Activated CD8-positive, alpha-beta T cell treated with anti-CD3 and anti-CD28 coated beads for 36 hours (primary cell): Measurements from ENCODE around the gene SCYL1. TPM values are rescaled to one million over a fixed set of nuclear protein-coding genes. Genes with fewer than 3 reads are reported as not detected.

Experiments
- ATAC-seq: fragments of 200-7000 bp; cut with Tn5 transposase; one replicate; pipeline ENCODE4 v1.10.0; 2021; ENCODE audit warnings: mild to moderate bottlenecking, moderate library complexity
- CTCF ChIA-PET: fragments of 350-600 bp; sonication (Branson Sonifier 250); formaldehyde crosslinking; loops from one replicate; lab custom pipeline; 2021; ENCODE audit warnings: antibody characterized with exemption; lab: Charles Lee
- POLR2A ChIA-PET: fragments of 350-600 bp; sonication (Branson Sonifier 250); formaldehyde crosslinking; loops from one replicate; lab custom pipeline; 2021; ENCODE audit warnings: antibody characterized with exemption; lab: Charles Lee
- DNase-seq: peaks from one replicate; pipeline ENCODE4 v3.0.0-alpha.2; 2020
- H3K27ac Mint-ChIP-seq: one replicate; pipeline ENCODE4 v1.8.0; 2021; ENCODE audit warnings: mild to moderate bottlenecking, mixed read lengths
- H3K27me3 Mint-ChIP-seq: one replicate; pipeline ENCODE4 v1.8.0; 2021; ENCODE audit warnings: mixed read lengths
- H3K36me3 Mint-ChIP-seq: one replicate; pipeline ENCODE4 v1.8.0; 2021; ENCODE audit warnings: low read depth, mixed read lengths
- H3K4me1 Mint-ChIP-seq: one replicate; pipeline ENCODE4 v1.8.0; 2021; ENCODE audit warnings: low read depth, mixed read lengths
- H3K4me3 Mint-ChIP-seq: one replicate; pipeline ENCODE4 v1.8.0; 2021; ENCODE audit warnings: mild to moderate bottlenecking, moderate library complexity, mixed read lengths
- H3K9me3 Mint-ChIP-seq: one replicate; pipeline ENCODE4 v1.8.0; 2021; ENCODE audit warnings: mixed read lengths
- intact Hi-C: fragments of 100-400 bp; cut with micrococcal nuclease; formaldehyde crosslinking; loops from one replicate; pipeline ENCODE4 v1.10.0; 2022
- total RNA-seq, 2 experiments: library from RNA; stranded (reverse); gene quantifications; one replicate each; pipeline ENCODE4 v1.2.3, GENCODE V29; 2021
- TF ChIP-seq, protein P1 (sequence below): fragments of 200-600 bp; IDR thresholded peaks from one replicate; pipeline ENCODE4 v1.8.0; 2022; ENCODE audit warnings: antibody characterized with exemption, mild to moderate bottlenecking

Gene SCYL1
- total RNA-seq, 2 experiments from 2014 or later, result 71.5 to 76.8 TPM

DNA sequence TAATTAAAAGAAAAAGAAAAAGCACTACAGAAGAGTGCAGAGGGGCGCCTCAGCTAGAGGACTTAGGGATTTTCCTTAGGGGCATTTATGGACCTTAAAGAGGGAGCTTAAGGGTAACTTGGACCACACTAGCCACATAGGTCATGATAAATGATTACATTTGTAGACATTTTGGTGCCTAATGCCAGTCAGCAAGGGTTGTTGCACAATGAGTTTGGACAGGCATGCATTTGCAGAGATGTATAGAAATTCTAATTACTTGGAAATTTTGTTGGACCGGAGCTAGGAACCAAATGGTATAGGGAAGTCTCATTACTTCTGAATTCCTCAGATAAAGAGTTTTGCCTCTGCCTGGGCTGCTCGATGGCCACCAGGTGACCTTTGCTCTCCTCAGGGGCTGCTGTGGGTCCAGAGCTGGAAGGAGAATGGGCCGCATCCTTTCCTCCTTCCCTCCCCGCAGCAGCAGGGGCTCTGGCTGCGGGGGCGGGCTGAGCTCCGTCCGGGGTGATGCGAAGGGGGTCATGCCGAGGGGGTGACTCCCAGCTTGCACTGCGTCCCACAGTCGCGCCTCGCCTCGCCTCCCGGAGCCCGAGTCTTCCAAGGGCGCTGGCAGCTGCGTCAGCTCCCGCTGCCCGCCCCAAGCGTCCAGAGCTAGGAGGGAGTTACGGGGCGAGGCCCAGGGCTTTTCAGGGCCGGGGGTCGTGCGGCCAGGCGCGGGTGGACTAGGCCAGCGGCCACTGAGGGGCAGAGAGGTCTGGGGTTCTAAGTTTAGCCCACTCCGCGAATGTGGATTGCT lies 46.3 kb upstream of the SCYL1 start:
- H3K9me3 Mint-ChIP-seq, result no peaks in the 10 kb centered on the region
- peak overlapping the region; percentile 61 for H3K27ac Mint-ChIP-seq
- TF ChIP-seq, protein P1, sequence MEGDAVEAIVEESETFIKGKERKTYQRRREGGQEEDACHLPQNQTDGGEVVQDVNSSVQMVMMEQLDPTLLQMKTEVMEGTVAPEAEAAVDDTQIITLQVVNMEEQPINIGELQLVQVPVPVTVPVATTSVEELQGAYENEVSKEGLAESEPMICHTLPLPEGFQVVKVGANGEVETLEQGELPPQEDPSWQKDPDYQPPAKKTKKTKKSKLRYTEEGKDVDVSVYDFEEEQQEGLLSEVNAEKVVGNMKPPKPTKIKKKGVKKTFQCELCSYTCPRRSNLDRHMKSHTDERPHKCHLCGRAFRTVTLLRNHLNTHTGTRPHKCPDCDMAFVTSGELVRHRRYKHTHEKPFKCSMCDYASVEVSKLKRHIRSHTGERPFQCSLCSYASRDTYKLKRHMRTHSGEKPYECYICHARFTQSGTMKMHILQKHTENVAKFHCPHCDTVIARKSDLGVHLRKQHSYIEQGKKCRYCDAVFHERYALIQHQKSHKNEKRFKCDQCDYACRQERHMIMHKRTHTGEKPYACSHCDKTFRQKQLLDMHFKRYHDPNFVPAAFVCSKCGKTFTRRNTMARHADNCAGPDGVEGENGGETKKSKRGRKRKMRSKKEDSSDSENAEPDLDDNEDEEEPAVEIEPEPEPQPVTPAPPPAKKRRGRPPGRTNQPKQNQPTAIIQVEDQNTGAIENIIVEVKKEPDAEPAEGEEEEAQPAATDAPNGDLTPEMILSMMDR, result no peak
- intact Hi-C loops, result no loop called here
- no peaks in the 10 kb centered on the region for H3K27me3 Mint-ChIP-seq
- DNase-seq (no peak), ATAC-seq (no peak)
- POLR2A ChIA-PET, result interaction anchor here (1.0 to 15.0 kb wide), 7 partner anchors 11 to 217 kb away, joined by 3 to 687 read pairs (median 7); partner anchors contain the start of genes MALAT1, NEAT1 and POLA2
- peak overlapping the region; percentile 26 for H3K4me3 Mint-ChIP-seq
- CTCF ChIA-PET, result interaction anchor here (0.9 to 5.7 kb wide), 10 partner anchors 7 to 97 kb away, joined by 3 to 34 read pairs (median 5); partner anchors contain the start of gene FAM89B
- peaks cover 13% of the 10 kb centered on the region for H3K36me3 Mint-ChIP-seq
- H3K4me1 Mint-ChIP-seq, result peaks cover 8% of the 10 kb centered on the region

DNA sequence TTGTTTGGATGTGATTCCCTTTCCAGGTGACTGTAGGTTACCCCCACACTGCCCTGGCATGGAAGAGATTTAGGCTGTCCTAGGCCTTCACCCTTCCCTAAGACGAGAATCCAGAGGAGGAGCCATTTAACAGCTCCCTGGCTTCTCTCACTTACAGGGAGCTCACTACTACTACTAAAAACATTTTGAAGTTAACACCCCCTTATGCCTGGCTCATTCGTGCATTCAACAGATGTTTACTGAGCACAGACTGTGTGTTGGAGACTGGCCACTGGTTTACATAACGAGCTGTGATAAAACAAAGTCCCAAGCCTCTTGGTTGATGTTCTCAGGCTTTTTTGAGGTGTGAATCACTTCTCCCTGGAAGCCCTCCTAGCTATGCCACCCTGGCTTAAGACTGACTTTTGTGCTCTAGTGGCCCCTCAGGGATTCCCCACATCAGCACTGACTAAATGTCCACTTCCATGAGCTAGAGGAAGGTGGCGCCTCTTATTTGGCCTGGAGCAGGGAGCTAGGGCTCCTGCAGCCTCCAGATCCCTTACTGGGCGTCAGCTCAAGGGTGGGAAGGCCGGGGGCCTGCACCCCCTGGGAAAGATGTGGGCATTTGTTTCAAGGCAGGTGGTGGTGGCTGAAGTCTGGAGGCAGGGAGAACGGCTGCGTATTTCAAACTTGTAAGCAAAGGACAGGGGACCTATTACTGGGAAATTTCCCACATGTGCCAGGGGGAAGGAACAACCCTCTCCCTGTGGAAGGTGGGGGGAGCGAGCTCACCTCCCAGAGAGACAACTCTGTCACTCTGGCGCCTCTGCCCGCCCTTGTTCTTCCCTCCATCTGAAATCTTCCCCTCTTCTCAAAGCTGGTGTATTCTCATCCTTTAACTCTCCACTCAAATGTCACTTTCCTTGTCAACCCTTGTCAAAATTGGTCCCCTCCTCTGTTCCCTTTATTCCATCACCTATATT lies 45.4 kb upstream of the SCYL1 start:
- H3K4me3 Mint-ChIP-seq, result no peak overlapping the region
- H3K4me1 Mint-ChIP-seq, result peaks cover 8% of the 10 kb centered on the region
- no peak overlapping the region for H3K27ac Mint-ChIP-seq
- intact Hi-C loops, result no loop called here
- CTCF ChIA-PET, result interaction anchor here (0.7 to 5.7 kb wide), 12 partner anchors 8 to 98 kb away, joined by 3 to 34 read pairs (median 4); partner anchors contain the start of gene FAM89B
- DNase-seq (no peak), ATAC-seq (no peak)
- H3K27me3 Mint-ChIP-seq, result no peaks in the 10 kb centered on the region
- H3K9me3 Mint-ChIP-seq, result no peaks in the 10 kb centered on the region
- TF ChIP-seq, protein P1, result no peak
- peaks cover 13% of the 10 kb centered on the region for H3K36me3 Mint-ChIP-seq
- POLR2A ChIA-PET, result interaction anchor here (0.7 to 15.0 kb wide), 8 partner anchors 8 to 81 kb away, joined by 3 to 687 read pairs (median 6); partner anchors contain the start of genes MALAT1 and NEAT1

DNA sequence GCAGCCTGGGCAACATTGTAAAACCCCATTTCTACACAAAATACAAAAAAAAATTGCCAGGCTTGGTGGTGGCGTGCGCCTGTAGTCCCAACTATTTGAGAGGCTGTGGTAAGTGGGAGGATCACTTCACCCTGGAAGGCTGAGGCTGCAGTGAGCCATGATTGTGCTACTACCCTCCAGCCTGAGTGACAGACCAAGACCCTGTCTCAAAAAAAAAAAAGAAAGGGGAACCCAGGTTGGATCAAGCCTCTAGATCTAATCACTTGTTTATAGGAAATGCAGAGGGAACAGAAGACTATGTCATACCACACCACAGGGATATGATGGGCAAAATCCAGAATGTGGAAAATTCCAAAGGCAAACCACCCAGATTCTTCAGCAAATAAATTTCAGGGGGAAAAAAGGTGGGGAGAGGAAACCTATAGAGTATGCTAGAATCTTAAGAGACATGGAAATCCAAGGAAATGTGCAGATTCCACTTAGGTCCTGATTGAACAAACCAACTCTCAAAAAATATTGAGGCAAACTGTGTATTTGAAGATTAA lies 42.5 kb upstream of the SCYL1 start:
- no peak for ATAC-seq
- Mint-ChIP-seq H3K27ac (no peak overlapping the region), H3K4me3 (no peak overlapping the region), H3K9me3 (no peaks in the 10 kb centered on the region), H3K27me3 (no peaks in the 10 kb centered on the region), H3K36me3 (no peaks in the 10 kb centered on the region), H3K4me1 (peaks cover 9% of the 10 kb centered on the region)
- POLR2A ChIA-PET, result interaction anchor here (2.9 to 15.0 kb wide), 4 partner anchors 11 to 60 kb away, joined by 8 to 687 read pairs (median 367); partner anchors contain the start of genes MALAT1 and NEAT1
- intact Hi-C loops, result no loop called here
- TF ChIP-seq, protein P1, result no peak
- no peak for DNase-seq
- CTCF ChIA-PET, result interaction anchor here (1.3 kb wide), 1 partner anchor 66 kb away, joined by 3 read pairs; no protein-coding TSS in a partner anchor

DNA sequence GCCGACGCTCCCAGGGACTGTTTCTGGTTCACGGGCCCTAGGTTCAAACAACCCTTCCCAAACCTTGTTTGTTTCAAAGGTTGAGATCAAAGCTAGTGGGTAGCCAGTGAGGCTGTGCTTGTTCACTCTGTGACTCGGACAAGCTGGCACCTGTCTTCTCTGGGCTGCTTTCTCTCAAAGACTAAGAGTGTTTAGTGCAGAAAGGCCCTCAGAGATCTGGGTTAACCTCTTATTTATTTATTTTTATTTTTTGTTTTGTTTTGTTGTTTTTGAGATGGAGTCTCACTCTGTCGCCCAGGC lies 39.0 kb upstream of the SCYL1 start:
- no peaks in the 10 kb centered on the region for H3K9me3 Mint-ChIP-seq
- H3K4me1 Mint-ChIP-seq, result peaks cover 32% of the 10 kb centered on the region
- CTCF ChIA-PET, result interaction anchor here (1.0 to 3.1 kb wide), 4 partner anchors 12 to 35 kb away, joined by 3 to 13 read pairs (median 3); no protein-coding TSS in a partner anchor
- DNase-seq, result no peak
- POLR2A ChIA-PET, result interaction anchor here (1.7 to 36.2 kb wide), 5 partner anchors 9 to 65 kb away, joined by 5 to 4842 read pairs (median 94); partner anchors contain the start of genes MALAT1 and NEAT1
- intact Hi-C loops, result no loop called here
- no peak overlapping the region for H3K4me3 Mint-ChIP-seq
- no peaks in the 10 kb centered on the region for H3K36me3 Mint-ChIP-seq
- TF ChIP-seq, protein P1, result no peak
- ATAC-seq, result no peak
- H3K27ac Mint-ChIP-seq, result no peak overlapping the region
- no peaks in the 10 kb centered on the region for H3K27me3 Mint-ChIP-seq
